ENCODE results near the gene EPX.

DNA sequence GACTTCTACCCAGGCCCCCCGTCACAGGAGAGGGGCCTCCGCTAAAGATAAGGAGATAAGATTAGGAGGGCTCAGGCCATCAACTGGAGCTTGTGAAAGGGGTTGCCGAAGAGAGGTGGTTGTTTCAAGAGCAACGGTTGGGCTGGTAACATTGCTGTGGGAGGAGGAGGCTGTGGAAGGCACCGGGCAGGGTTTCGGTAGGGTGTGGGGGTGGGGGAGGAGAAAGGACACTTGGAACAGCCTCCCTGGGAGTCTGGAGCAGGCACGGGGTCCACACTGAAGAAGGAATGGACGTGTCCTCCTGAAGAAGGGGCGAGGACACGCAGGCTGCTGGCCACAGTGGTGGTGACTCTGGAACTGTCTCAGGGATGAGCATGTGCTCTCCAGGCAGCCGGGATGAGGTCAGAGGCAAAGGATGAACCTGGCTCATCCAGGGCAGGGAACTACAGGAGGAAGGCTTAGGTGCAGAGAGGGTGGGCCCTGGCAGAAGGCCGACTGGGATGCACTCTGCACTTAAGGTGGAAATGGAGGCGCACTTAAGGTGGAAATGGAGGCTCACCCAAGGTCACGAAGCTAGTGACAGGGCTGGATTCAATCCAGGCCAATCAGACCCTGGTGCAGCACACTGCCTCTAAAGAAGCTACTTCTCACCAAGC, 1.2 kb upstream of the EPX start:
- no peak for TF ChIP-seq CTCF (tag by site-specific recombination; IDR thresholded peaks at IDR 0.05)
- no peak for TF ChIP-seq ZNF76 (tag by site-specific recombination; IDR thresholded peaks at IDR 0.05; ENCODE audit: borderline replicate concordance, low read depth)
- no peak for TF ChIP-seq ZNF530 (tag by site-specific recombination; IDR thresholded peaks at IDR 0.05; ENCODE audit: low read depth)
- TF ChIP-seq ZBTB17 (tag by site-specific recombination; IDR thresholded peaks at IDR 0.05), result 0 out of 2 replicates have a peak, but pooled peaks have one; percentile 46
- no peak for TF ChIP-seq INSM2 (tag by site-specific recombination; IDR thresholded peaks at IDR 0.05)
- TF ChIP-seq SALL2 (tag by site-specific recombination; IDR thresholded peaks at IDR 0.05; ENCODE audit: borderline replicate concordance), result no peak
- TF ChIP-seq, protein P1, sequence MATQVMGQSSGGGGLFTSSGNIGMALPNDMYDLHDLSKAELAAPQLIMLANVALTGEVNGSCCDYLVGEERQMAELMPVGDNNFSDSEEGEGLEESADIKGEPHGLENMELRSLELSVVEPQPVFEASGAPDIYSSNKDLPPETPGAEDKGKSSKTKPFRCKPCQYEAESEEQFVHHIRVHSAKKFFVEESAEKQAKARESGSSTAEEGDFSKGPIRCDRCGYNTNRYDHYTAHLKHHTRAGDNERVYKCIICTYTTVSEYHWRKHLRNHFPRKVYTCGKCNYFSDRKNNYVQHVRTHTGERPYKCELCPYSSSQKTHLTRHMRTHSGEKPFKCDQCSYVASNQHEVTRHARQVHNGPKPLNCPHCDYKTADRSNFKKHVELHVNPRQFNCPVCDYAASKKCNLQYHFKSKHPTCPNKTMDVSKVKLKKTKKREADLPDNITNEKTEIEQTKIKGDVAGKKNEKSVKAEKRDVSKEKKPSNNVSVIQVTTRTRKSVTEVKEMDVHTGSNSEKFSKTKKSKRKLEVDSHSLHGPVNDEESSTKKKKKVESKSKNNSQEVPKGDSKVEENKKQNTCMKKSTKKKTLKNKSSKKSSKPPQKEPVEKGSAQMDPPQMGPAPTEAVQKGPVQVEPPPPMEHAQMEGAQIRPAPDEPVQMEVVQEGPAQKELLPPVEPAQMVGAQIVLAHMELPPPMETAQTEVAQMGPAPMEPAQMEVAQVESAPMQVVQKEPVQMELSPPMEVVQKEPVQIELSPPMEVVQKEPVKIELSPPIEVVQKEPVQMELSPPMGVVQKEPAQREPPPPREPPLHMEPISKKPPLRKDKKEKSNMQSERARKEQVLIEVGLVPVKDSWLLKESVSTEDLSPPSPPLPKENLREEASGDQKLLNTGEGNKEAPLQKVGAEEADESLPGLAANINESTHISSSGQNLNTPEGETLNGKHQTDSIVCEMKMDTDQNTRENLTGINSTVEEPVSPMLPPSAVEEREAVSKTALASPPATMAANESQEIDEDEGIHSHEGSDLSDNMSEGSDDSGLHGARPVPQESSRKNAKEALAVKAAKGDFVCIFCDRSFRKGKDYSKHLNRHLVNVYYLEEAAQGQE (tag by site-specific recombination; IDR thresholded peaks at IDR 0.05), result no peak
